ENCODE data around the gene PLCL2. TPM values are rescaled to one million over a fixed set of nuclear protein-coding genes. Genes with fewer than 3 reads are reported as not detected.
A peak's percentile ranks its signal among the peaks of the same experiment; 100 is the strongest.
"Not testable (repeated sequence)": the region's sequence is repeated elsewhere in the genome, so short reads cannot be mapped to it uniquely, and the experiment has no call there.

PLCL2 gene
- total RNA-seq, 1 experiment from 2014 or later, result 1.6 TPM

DNA sequence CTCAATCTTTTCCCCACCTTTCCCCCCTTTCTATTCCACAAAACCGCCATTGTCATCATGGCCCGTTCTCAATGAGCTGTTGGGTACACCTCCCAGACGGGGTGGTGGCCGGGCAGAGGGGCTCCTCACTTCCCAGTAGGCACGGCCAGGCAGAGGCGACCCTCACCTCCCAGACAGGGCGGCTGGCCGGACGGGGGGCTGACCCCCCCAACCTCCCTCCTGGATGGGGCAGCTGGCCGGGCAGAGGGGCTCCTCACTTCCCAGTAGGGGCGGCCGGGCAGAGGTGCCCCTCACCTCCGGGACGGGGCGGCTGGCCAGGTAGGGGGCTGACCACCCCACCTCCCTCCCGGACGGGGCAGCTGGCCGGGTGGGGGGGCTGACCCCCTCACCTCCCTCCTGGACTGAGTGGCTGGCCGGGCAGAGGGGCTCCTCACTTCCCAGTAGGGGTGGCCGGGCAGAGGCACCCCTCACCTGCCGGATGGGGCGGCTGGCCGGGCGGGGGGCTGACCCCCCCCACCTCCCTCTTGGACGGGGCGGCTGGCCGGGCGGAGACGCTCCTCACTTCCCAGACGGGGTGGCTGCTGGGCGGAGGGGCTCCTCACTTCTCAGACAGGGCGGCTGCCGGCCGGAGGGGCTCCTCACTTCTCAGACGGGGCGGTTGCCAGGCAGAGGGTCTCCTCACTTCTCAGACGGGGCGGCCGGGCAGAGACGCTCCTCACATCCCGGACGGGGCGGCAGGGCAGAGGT lies 95.2 kb downstream of the PLCL2 start:
- H3K4me3 ChIP-seq, DNase-seq: not testable (repeated sequence)

DNA sequence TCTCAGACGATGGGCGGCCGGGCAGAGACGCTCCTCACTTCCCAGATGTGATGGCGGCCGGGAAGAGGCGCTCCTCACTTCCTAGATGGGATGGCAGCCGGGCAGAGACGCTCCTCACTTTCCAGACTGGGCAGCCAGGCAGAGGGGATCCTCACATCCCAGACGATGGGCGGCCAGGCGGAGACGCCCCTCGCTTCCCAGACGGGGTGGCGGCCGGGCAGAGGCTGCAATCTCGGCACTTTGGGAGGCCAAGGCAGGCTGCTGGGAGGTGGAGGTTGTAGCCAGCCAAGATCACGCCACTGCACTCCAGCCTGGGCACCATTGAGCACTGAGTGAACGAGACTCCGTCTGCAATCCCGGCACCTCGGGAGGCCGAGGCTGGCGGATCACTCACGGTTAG lies 95.8 kb downstream of the PLCL2 start:
- not testable (repeated sequence) for H3K27me3 ChIP-seq; H3K27ac ChIP-seq; H3K36me3 ChIP-seq; H3K9me3 ChIP-seq (replicated peaks); DNase-seq; H3K4me3 ChIP-seq; H3K4me1 ChIP-seq

More for the DNA sequence above, 95.2 kb downstream of the PLCL2 start:
- H3K27me3 ChIP-seq; H3K4me1 ChIP-seq; H3K27ac ChIP-seq; H3K9me3 ChIP-seq (replicated peaks); H3K36me3 ChIP-seq: not testable (repeated sequence)

DNA sequence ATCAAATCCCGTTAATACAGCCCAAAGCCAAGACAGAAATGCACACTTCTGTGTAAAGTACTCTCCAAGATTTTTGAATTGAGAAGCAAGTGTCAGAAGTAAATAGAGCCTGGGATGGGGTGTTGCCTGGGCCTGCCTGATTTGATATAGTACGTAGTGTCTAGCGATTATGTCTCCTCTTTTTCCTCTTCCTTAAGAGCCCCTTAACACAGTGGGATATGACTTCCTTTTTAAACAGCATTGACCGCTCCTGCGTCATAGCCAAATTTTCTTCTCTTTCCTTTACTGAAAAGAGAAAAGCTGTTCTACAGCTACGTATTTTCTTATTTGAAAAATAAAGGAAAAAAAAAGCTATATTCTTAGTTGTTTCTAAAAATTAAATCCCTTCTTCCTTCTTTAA lies 97.7 kb downstream of the PLCL2 start:
- H3K36me3 ChIP-seq, result no peaks in the 10 kb centered on the region
- no peaks in the 10 kb centered on the region for H3K27me3 ChIP-seq

DNA sequence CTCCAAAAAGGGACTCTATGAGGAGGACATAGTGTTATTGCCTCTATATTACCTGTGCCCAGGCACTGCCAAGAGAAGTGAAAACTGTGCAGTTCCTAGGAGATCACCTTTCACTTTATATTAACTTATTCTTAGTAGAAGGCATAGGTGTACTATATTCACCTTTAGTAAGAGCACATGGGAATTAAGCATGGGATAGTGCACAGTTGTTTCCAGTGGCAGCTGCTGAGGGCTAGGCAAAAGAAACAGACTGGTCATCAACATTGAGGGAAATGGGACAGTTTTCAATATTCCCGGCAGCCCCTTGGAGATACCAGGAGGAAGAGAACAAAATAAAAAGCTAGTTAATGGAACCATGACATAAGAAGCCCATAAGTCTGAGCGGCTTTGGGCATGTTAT lies 100.9 kb downstream of the PLCL2 start:
- no peak overlapping the region for H3K4me3 ChIP-seq
- no peaks in the 10 kb centered on the region for H3K27me3 ChIP-seq
- no peaks in the 10 kb centered on the region for H3K9me3 ChIP-seq (replicated peaks)
- H3K36me3 ChIP-seq, result no peaks in the 10 kb centered on the region
- H3K27ac ChIP-seq, result no peak overlapping the region
- H3K4me1 ChIP-seq, result no peaks in the 10 kb centered on the region
- no peak for DNase-seq

More for the DNA sequence above, 97.7 kb downstream of the PLCL2 start:
- H3K4me1 ChIP-seq, result no peaks in the 10 kb centered on the region
- H3K27ac ChIP-seq, result no peak overlapping the region
- DNase-seq, result no peak
- no peaks in the 10 kb centered on the region for H3K9me3 ChIP-seq (replicated peaks)
- H3K4me3 ChIP-seq, result no peak overlapping the region

DNA sequence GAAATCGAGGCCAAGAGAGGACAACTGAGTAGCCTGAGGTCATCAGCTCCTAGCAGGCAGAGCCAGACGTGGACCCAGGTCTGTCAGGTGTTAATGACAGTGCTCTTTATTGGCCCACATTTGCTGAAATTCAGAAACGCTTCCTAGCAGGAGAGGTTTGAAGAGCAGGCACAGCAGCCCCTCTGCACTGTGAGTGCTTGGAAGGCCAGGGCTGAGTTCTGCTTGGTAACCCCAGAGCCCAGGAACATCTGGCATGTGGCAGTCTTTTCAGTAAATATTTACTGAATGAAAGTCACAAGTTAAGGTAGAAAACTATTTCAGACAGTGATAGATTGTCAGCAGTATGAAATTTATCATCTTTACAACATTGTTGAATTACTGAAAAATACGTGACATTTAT lies 102.4 kb downstream of the PLCL2 start:
- H3K27me3 ChIP-seq, result no peaks in the 10 kb centered on the region
- H3K9me3 ChIP-seq (replicated peaks), result no peaks in the 10 kb centered on the region
- H3K36me3 ChIP-seq, result no peaks in the 10 kb centered on the region
- DNase-seq, result no peak
- H3K4me1 ChIP-seq, result no peaks in the 10 kb centered on the region
- H3K4me3 ChIP-seq, result no peak overlapping the region
- no peak overlapping the region for H3K27ac ChIP-seq

DNA sequence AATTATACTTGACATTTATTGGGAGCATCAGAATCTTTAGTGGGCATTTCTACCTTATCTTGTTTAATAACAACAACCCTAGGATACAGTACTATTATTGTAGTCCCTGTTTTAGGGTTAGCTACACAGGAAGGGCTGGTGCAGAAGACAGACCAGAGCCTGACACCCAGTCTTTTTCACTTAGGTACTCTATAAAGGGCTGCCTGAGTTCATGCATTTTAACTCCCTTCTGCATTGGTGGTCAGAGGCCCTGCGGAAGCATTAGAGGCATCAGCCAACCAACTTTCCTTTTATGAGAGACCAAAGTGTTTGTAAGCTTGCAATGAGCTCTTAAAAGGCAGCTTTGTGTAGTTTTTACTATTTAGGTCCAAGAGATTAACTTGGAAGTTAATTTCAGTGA lies 105.4 kb downstream of the PLCL2 start:
- Histone ChIP-seq H3K4me3 (no peak overlapping the region), H3K4me1 (no peaks in the 10 kb centered on the region; the same call in 1 of the 2 replicates), H3K27ac (no peak overlapping the region), H3K36me3 (no peaks in the 10 kb centered on the region), H3K27me3 (no peaks in the 10 kb centered on the region), H3K9me3 (replicated peaks) (no peaks in the 10 kb centered on the region)
- DNase-seq, result no peak

DNA sequence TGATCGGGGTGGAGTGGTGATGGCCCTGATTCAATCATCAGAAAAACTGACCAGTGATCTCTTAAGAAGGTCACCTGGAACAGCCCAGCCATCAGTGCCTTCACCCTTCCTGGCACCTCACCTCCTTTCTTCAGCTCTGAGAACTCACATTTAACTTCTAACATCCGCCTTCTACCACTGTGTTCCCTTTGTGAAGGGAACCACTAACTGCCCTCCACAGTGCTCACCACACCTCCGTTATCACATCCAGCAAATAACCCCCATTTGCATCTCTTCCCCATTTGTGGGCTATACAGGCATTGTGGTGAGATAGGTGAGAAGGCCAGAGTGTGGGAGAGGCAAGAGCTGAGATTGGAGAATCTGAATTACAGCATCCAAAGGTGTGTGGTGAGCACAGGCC lies 107.4 kb downstream of the PLCL2 start:
- Histone ChIP-seq H3K4me1 (peaks cover 4% of the 10 kb centered on the region), H3K9me3 (replicated peaks) (no peaks in the 10 kb centered on the region), H3K4me3 (no peak overlapping the region)

DNA sequence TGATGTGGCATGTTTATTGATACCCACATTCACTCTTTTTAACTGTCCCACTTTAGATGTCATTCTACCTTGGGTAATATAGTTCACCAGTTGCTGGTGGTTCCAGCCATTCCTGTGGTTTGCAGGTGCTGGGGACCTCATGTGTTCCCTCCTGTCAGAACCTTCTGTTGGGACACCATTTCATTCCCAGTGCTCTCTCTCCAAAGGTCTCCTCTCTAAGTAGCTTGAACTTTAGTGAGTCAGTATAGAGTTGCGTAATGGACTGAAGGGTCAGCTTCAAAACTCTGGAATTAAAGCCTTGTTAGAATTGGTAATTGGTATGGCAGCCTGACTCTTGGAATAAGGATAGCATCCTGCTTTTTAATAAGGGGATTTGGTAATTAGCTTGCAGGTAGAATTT lies 108.5 kb downstream of the PLCL2 start:
- no peaks in the 10 kb centered on the region for H3K36me3 ChIP-seq
- no peaks in the 10 kb centered on the region for H3K27me3 ChIP-seq
- no peak overlapping the region for H3K27ac ChIP-seq
- no peak for DNase-seq
- peaks cover 4% of the 10 kb centered on the region for H3K4me1 ChIP-seq
- H3K4me3 ChIP-seq, result no peak overlapping the region
- H3K9me3 ChIP-seq (replicated peaks), result no peaks in the 10 kb centered on the region

More for the DNA sequence above, 107.4 kb downstream of the PLCL2 start:
- no peak overlapping the region for H3K27ac ChIP-seq
- DNase-seq, result no peak
- H3K36me3 ChIP-seq, result no peaks in the 10 kb centered on the region
- no peaks in the 10 kb centered on the region for H3K27me3 ChIP-seq

DNA sequence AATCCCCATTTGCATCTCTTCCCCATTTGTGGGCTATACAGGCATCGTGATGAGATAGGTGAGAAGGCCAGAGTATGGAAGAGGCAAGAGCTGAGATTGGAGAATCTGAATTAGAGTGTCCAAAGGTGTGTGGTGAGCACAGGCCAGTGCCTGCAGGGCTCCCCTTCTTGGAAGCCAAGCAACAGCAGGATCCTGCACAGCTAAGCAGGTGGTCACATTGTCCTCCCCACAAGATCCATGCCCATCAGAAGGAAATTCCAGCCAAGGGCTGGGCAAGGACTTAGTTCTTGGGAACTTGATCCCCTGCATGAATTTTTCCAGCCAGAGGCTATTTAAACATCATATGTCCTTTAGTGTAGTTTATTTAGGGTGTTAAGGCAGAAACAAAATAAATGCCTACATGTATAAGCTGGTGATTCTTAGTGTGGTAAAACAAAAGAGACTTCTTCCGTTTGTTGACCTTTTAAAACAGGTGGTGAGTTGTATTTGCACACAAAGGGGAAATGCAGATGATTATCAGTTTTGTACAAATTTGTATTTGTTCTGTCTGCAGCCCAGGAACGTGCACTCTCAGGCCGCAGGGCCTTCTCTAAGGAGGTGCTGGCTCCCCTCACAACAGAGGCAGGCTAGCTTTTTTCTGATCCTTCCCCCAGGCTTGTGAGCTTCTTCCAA lies 110.2 kb downstream of the PLCL2 start:
- H3K36me3 ChIP-seq, result no peaks in the 10 kb centered on the region
- peak; percentile 38 to 54 for DNase-seq
- H3K4me1 ChIP-seq, result peaks cover 4% of the 10 kb centered on the region
- no peak overlapping the region for H3K4me3 ChIP-seq
- no peaks in the 10 kb centered on the region for H3K27me3 ChIP-seq
- H3K9me3 ChIP-seq (replicated peaks), result no peaks in the 10 kb centered on the region
- H3K27ac ChIP-seq, result no peak overlapping the region

DNA sequence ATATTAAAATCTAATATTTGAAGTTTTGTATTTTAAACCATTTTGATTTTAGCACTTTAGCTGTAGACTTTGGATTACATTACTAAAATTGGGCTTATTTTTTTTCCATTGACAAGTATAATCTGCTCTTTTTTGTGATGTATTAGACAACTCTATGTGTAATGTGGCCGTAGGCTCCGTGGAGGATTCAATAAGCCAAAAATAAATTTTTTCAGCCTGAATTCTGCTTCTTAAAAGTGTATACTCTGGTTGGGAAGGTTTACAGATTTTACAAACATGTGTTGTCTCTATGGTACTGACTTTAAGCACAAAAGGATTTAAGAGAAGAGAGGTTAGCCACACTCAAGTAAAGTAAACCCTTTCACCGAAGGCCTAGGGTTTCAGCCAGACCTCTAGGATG lies 110.8 kb downstream of the PLCL2 start:
- Histone ChIP-seq H3K9me3 (replicated peaks) (no peaks in the 10 kb centered on the region), H3K36me3 (no peaks in the 10 kb centered on the region), H3K4me1 (peaks cover 4% of the 10 kb centered on the region), H3K4me3 (no peak overlapping the region), H3K27me3 (no peaks in the 10 kb centered on the region), H3K27ac (no peak overlapping the region)
- DNase-seq, result no peak

DNA sequence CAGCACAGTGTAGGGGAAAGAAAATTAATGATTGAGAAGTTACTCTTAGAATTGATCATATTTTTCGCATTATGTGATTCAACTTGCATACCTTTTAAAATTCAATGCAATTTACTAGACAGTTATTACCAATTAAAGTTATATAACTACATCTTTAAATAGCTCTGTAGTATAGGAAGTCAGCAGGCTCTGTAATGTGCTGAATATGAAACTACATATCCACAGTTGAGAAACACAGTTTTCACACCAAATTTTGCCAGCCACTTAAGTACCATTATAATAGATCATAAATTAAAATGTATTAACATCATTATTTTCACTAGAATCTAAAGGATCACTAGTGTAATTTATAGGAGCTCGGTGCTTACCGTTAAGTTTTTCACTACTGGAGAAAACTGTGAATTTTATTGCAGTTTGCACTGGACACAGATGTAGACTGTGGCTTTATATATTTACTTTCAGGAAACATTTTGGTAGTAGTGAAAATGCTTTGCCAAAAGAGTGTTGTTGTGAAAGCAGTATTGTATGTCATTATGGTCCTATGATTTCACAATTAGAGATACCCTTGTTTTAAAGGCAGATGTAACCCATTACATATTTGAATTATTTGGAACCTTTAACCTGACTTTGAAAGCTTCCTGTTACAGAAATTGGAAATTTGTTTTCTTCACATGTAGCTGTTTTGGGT lies 113.6 kb downstream of the PLCL2 start:
- H3K4me1 ChIP-seq, result peaks cover 4% of the 10 kb centered on the region
- H3K27me3 ChIP-seq, result no peaks in the 10 kb centered on the region
- H3K36me3 ChIP-seq, result no peaks in the 10 kb centered on the region
- no peak for DNase-seq
- no peak overlapping the region for H3K4me3 ChIP-seq
- H3K27ac ChIP-seq, result no peak overlapping the region
- H3K9me3 ChIP-seq (replicated peaks), result no peaks in the 10 kb centered on the region

DNA sequence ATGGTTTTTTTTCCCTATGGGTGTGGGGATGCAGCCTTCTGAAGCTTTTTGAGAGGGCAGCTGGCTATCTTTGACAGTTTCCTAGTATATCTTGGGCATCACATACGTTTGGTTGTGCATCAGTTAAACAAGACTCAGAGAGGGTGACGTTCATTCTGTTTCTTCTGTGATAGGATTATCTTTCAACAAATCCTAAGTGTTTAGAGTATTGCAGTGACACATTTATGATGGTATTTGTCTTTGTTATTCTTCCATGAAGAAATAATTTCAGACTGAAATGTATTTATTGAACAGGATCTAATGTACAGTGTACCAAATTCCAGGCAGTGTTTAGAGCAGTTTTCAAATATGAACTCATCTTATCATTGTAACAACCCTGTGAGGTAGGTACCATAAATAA lies 114.4 kb downstream of the PLCL2 start:
- Histone ChIP-seq H3K4me1 (peaks cover 4% of the 10 kb centered on the region), H3K27me3 (no peaks in the 10 kb centered on the region), H3K9me3 (replicated peaks) (no peaks in the 10 kb centered on the region), H3K36me3 (no peaks in the 10 kb centered on the region), H3K4me3 (no peak overlapping the region), H3K27ac (no peak overlapping the region)
- DNase-seq, result no peak

DNA sequence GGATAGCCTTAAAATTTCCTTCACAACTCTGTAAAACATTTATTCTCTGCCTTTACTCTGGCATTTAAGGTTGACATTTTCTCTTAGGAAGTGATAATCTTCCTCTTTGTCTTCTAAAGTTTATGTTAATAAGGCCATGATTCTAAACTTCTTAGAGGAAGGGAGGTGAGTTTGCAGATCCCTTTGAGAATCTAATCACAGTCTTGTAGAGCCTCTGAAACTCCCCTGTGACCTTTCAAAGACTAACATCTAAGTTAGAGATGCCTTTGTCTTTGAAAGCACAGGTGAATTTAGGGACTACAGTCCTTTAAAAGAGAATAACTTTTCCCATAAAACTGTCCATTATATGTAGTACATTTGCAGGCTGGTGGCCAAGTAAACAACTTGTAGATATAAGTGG lies 115.1 kb downstream of the PLCL2 start:
- H3K27me3 ChIP-seq, result no peaks in the 10 kb centered on the region
- peaks cover 4% of the 10 kb centered on the region for H3K4me1 ChIP-seq
- H3K9me3 ChIP-seq (replicated peaks), result no peaks in the 10 kb centered on the region
- no peak overlapping the region for H3K27ac ChIP-seq
- H3K36me3 ChIP-seq, result no peaks in the 10 kb centered on the region
- DNase-seq, result no peak
- H3K4me3 ChIP-seq, result no peak overlapping the region

DNA sequence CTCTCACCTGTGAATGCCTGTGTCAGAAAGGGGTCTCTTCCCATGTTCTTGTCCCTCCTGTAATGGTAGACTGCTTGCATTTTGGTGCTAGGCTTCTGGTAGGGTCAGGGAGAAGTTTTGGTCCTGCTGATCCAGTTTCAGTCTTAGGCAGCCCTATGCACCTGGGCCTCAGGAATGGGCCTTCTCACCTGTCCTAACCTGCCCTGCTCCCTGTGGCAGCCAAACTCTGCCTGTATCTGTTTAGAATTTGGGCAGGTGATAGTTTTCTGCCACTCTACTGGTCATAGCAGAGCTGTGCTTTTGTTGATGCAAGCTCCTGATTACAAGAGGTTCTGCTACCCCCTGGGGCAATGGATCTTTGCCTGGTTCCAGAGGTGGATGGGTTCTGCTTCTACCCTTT lies 118.7 kb downstream of the PLCL2 start:
- Histone ChIP-seq H3K4me3 (no peak overlapping the region), H3K36me3 (no peaks in the 10 kb centered on the region), H3K27me3 (no peaks in the 10 kb centered on the region), H3K9me3 (replicated peaks) (no peaks in the 10 kb centered on the region), H3K4me1 (no peaks in the 10 kb centered on the region), H3K27ac (no peak overlapping the region)
- no peak for DNase-seq

DNA sequence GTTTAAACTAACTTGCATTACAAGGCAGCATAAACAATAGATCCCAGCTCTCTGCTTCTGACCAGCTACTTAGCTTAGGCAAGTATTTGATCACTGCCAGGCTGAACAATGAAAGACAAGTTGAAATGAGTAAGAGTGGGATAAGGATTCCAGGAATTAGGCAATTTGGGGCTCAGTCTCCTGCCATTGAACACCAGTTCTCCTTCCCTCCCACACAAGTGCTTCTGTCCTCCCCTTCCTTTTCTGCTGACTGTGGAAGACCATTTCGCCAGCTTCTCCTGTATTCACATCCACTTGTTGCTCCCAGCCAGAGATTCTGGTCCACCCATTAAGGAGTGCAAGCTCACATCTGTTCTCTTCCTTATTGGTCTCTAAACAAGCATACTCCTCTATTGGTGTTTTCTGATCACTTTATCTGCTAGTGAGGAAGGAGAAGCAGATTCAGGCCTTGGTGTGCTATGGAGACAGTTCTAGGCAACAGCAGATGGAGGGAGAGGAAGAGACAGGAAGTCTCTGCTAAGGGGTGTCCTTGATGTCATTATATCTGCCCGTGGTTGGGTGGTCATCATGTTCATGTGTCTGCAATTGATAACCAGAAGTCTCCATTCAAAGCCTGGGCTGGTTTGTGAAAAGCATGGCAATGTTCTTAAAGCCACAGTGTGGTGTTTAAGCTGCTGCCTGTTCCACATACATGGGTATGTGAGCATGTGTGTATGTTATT lies 121.5 kb downstream of the PLCL2 start:
- Histone ChIP-seq H3K4me1 (no peaks in the 10 kb centered on the region), H3K27me3 (no peaks in the 10 kb centered on the region), H3K36me3 (no peaks in the 10 kb centered on the region), H3K27ac (no peak overlapping the region), H3K4me3 (no peak overlapping the region), H3K9me3 (replicated peaks) (no peaks in the 10 kb centered on the region)
- no peak for DNase-seq

Measured in SJCRH30 (cell line).